ENCODE measurements around the gene EFCC1. TPM values are rescaled to one million over a fixed set of nuclear protein-coding genes. Genes with fewer than 3 reads are reported as not detected.

EFCC1 gene
- total and polyA plus RNA-seq, 2 of the 8 experiments (the other 6 are each of a cell fraction or from before 2014, with no cell fraction given): 0.14 to 0.37 TPM

- TF ChIP-seq RNF2 (IDR thresholded peaks at IDR 0.05; ENCODE audit: borderline replicate concordance, low read depth, low read length, missing control alignments, poor library complexity, severe bottlenecking): no peak
- no peak for TF ChIP-seq SP2 (IDR thresholded peaks at IDR 0.05; ENCODE audit: low read length)
These were observed 57.5 kb downstream of the EFCC1 start (continued) for GRCh38 chr3:129058441-129059200.
